AG04450 (cell line): ENCODE data around the gene MCOLN3. TPM values are rescaled to one million over a fixed set of nuclear protein-coding genes. Genes with fewer than 3 reads are reported as not detected.

Source experiments
- CTCF ChIA-PET: fragments of 300-600, 350-600 bp; formaldehyde crosslinking; extraction: SDS; loops from one replicate; lab custom pipeline; 2022; ENCODE audit warnings: antibody characterized with exemption, inconsistent platforms; lab: Charles Lee
- POLR2A ChIA-PET: fragments of 350-600 bp; formaldehyde crosslinking; extraction: SDS; loops from one replicate; lab custom pipeline; 2021; ENCODE audit warnings: antibody characterized with exemption, inconsistent platforms; lab: Yijun Ruan, JAX
- DNase-seq: peaks from one replicate; pipeline ENCODE4 v3.0.0-alpha.2; 2011; ENCODE audit warnings: low read depth, low spot score
- H3K27ac ChIP-seq: one replicate; pipeline ENCODE4 v1.5.1; 2012; ENCODE audit warnings: low read depth, low read length, control low read depth
- H3K27me3 ChIP-seq: one replicate; pipeline ENCODE4 v1.6.0; 2012; ENCODE audit warnings: low read length; ENCODE audit not compliant: control insufficient read depth, insufficient read depth
- H3K4me3 ChIP-seq: 2 replicates; pipeline ENCODE4 v1.5.1; 2011; ENCODE audit warnings: mild to moderate bottlenecking, low read depth, low read length, control low read depth
- H3K9me3 ChIP-seq: 2 replicates; pipeline ENCODE4 v1.5.1; 2012; ENCODE audit warnings: low read length; ENCODE audit not compliant: control insufficient read depth, insufficient read depth
- polyA plus RNA-seq: library from polyadenylated mRNA; depleted of rRNA; stranded (reverse); fragments of >200 nt; gene quantifications from 2 replicates; pipeline ENCODE4 v1.2.3, GENCODE V29; 2011
- TF ChIP-seq, protein P1 (sequence below): IDR thresholded peaks from 2 replicates; pipeline ENCODE4 v1.5.1; 2011; ENCODE audit warnings: low read depth, low read length, control low read depth, inconsistent platforms

MCOLN3 gene
- polyA plus RNA-seq, 1 experiment: 0.05 TPM

DNA sequence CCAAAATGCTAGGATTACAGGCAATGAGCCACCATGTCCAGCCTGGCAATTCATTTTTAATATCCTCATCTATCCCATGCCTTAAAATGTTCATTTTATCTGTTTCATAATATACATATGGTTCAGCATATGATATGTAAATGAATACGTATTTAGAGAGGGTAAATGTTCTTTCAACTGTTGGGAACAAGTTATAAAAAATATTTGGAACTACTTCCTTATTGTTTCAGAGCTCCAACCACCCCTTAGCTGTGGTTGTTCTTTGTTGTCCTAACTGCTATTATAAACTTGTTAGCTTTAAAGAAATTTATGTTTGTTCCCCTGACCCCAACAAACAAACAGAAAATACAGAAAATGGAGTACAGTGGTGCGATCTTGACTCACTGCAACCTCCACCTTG, 65.9 kb downstream of the MCOLN3 start:
- POLR2A ChIA-PET: no interaction called here

DNA sequence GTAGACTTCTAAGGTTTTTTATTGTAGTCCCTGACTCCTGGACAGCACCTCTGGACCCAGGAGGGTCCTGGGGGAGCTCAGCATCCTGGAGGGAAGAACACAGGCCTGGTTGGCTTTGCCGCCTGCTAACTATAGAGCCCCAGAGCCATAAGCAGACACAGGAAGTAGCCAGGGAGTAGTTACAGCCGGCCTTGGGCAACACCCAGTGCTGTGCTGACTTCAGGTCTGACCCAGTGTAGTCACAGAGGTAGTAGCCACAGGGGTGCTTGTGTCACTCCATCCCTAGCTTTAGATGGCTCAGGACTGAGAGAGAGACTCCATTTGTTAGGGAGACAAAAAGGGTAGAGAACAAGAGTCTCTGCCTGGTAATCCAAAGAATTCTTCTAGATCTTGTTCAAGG, 73.3 kb downstream of the MCOLN3 start:
- no peak overlapping the region for H3K27ac ChIP-seq
- TF ChIP-seq, protein P1, sequence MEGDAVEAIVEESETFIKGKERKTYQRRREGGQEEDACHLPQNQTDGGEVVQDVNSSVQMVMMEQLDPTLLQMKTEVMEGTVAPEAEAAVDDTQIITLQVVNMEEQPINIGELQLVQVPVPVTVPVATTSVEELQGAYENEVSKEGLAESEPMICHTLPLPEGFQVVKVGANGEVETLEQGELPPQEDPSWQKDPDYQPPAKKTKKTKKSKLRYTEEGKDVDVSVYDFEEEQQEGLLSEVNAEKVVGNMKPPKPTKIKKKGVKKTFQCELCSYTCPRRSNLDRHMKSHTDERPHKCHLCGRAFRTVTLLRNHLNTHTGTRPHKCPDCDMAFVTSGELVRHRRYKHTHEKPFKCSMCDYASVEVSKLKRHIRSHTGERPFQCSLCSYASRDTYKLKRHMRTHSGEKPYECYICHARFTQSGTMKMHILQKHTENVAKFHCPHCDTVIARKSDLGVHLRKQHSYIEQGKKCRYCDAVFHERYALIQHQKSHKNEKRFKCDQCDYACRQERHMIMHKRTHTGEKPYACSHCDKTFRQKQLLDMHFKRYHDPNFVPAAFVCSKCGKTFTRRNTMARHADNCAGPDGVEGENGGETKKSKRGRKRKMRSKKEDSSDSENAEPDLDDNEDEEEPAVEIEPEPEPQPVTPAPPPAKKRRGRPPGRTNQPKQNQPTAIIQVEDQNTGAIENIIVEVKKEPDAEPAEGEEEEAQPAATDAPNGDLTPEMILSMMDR: no peak
- no peak overlapping the region for H3K4me3 ChIP-seq
- no peaks in the 10 kb centered on the region for H3K27me3 ChIP-seq
- H3K9me3 ChIP-seq: no peaks in the 10 kb centered on the region
- ChIA-PET CTCF (interaction anchor here (0.9 kb wide), 1 partner anchor 285 kb away, joined by 3 read pairs; no protein-coding TSS in a partner anchor), POLR2A (no interaction called here)
- no peak for DNase-seq

More for the DNA sequence above, 65.9 kb downstream of the MCOLN3 start:
- CTCF ChIA-PET: no interaction called here
- DNase-seq: no peak
- Histone ChIP-seq H3K9me3 (no peaks in the 10 kb centered on the region), H3K27ac (no peak overlapping the region), H3K4me3 (no peak overlapping the region), H3K27me3 (peaks cover 5% of the 10 kb centered on the region)
- TF ChIP-seq, protein P1: no peak

DNA sequence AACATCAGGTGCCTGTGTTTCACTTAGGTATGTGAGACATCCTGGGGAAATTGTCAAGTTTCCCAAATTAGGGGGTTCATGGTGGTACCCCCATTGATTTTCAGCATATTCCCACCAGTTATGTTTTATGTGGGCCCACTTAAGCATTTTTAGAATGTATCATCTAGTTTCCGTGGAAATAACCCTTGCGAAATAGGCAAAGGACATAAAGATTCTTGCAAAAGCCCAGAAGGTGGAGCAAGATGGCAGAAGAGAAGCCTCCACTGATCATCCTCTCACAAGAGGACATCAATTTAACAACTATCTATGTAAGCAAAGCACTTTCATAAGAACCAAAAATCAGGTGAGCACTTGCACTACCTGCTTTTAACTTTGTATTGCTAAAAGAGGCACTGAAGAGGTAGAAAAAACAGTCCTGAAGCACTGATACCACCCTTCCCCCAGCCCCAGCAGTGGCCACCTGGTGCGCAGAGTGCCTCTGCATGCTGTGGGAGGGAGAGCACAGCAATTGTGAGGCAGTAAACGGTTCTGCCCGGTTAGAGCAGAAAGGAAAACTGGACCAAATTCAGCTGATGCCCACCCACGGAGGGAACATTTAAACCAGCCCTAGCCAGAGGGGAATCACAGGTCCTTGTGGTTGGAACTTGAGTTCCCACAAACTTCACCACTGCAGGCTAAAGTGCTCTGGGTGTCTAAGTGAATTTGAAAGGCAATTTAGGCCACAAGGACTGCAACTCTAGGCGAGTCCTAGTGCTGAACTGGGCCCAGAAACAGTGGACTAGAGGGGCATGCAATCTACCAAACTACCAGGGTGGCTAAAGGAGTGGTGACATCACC, 74.6 kb downstream of the MCOLN3 start:
- H3K27me3 ChIP-seq: no peaks in the 10 kb centered on the region
- TF ChIP-seq, protein P1: no peak
- ChIA-PET CTCF (interaction anchor here (2.5 kb wide), 1 partner anchor 29 kb away, joined by 13 read pairs; no protein-coding TSS in a partner anchor), POLR2A (no interaction called here)
- DNase-seq: no peak
- H3K27ac ChIP-seq: no peak overlapping the region
- no peaks in the 10 kb centered on the region for H3K9me3 ChIP-seq
- H3K4me3 ChIP-seq: no peak overlapping the region

DNA sequence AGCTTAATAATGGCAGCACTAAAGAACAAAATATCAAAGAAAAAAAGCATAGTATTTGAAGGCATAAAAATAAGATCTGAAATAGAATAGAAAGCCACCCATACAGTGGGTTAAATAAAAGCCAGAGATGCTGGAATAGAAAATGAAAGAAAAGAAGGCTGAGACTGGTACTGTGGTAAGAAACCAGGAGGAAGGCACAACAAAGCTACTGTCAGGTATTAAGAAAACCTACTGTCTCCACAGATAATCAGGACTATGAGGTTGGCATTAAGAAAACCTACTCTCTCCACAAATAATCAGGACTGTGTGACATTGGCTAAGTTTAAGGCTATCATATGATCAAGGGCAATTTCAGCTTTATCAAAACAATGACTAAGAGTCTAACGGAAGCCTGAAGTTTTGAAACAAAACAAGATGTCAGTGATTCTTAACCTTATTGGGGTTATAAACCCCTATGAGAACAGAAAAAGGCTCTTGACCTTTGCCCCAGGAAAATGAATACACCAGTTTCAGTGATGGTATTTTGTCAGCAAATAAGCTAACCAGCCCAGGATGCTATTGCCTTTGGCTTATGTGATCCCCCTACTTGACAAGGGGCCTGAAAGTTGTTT, 75.8 kb downstream of the MCOLN3 start:
- POLR2A ChIA-PET: interaction anchor here (1.0 kb wide), 1 partner anchor 12 kb away, joined by 4 read pairs; no protein-coding TSS in a partner anchor
- no peaks in the 10 kb centered on the region for H3K9me3 ChIP-seq
- CTCF ChIA-PET: interaction anchor here (0.6 to 2.5 kb wide), 3 partner anchors 28 to 283 kb away, joined by 3 to 13 read pairs (median 4); no protein-coding TSS in a partner anchor
- no peak for DNase-seq
- TF ChIP-seq, protein P1: no peak
- no peaks in the 10 kb centered on the region for H3K27me3 ChIP-seq
- no peak overlapping the region for H3K4me3 ChIP-seq
- H3K27ac ChIP-seq: no peak overlapping the region
